NCI-H526 (cell line): ENCODE results near the gene SPATA6L.
A peak's percentile ranks its signal among the peaks of the same experiment; 100 is the strongest.
"Not testable (repeated sequence)": the region's sequence is repeated elsewhere in the genome, so short reads cannot be mapped to it uniquely, and the experiment has no call there.

Source experiments
- DNase-seq, 2 experiments: peaks; one replicate each; lab custom pipeline; 2025; lab: John Stamatoyannopoulos, UW

SPATA6L gene

DNA sequence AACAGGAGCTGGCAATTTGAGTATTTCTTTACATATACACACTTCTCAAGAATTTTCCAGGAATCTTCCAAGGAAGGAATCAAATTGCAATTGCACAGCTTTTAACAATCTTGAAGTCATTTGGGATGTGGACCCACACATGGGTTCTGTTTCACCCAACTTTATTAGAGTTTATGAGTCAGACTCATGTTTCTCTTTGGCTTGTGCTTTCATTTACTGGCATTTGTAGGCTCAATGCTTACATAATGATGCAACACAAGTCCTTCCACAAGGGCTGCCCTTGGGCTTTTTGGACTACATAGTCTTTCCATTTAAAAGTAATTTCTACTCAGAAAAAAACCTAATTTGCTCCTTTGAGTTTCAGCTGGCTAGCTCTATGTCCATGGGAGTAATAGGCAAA, 8.5 kb upstream of the SPATA6L start:
- no peak for DNase-seq

- DNase-seq, result no peak
These were observed 5.5 kb upstream of the SPATA6L start for GRCh38 chr9:4671737-4672136.

- DNase-seq, result no peak
These were observed 4.3 kb upstream of the SPATA6L start for GRCh38 chr9:4670591-4670990.

DNA sequence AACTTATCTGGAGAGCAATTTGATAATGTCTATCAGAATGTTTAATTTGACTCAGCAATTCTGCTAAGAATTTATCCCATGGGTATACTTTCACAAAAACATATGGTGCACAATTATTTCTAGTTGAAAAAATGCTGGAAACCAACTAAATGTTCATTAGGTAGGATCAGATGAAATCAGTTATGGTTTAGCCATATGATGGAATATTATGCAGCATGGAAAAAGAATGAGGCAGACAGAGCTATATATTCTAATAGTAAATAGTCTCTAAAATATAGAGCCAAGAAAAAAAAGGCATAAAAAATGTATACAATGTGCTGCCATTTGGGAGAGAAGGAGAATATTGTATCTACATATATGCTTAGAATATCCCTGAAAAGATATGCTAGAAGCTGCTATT, 3.6 kb upstream of the SPATA6L start:
- DNase-seq, result no peak

- no peak for DNase-seq
These were observed 2.3 kb upstream of the SPATA6L start for GRCh38 chr9:4668604-4669003.

DNA sequence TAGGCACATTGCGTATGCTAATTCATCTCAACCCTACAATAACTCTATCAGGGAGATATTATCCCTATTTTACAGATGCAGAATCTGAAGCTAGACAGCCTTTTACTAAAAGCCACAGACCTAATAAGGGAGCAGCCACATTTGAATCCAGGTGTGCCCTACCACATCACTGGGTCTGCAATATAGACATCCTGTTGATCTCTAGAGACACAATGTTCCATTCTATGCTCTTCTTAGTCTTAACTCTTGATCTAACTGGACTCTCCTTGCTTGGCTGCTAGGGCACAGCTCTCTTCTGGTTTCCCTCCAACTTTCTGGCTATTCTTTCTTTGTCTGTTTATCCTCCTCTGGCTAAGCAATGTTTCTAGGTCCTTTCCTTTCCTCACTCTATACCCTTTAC, 1.4 kb upstream of the SPATA6L start:
- DNase-seq, result peak in 1 of 2 experiments; percentile 6

GRCh38 chr9:4665357-4665756, 923 bp downstream of the SPATA6L start:
- peak in 1 of 2 experiments; percentile 20 for DNase-seq

DNA sequence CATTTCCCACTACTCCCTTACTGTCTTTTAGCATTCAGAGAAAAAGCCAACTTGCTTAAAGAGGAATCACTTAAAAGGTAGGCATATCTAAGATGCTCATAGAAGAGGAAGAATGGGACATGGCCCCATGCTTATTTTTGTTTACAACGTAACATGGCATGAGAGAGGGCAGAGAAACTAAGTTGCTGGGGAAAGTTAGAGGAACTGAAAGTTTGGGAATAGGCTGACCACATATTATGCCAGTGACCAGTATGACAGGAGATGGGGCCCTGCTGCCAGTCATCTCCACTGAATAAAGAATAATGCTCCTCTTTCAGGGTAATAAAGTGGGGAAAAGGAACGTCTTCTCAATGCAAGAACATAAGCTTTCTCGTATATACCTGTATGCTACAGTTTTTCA, 2.3 kb downstream of the SPATA6L start:
- DNase-seq, result no peak

DNA sequence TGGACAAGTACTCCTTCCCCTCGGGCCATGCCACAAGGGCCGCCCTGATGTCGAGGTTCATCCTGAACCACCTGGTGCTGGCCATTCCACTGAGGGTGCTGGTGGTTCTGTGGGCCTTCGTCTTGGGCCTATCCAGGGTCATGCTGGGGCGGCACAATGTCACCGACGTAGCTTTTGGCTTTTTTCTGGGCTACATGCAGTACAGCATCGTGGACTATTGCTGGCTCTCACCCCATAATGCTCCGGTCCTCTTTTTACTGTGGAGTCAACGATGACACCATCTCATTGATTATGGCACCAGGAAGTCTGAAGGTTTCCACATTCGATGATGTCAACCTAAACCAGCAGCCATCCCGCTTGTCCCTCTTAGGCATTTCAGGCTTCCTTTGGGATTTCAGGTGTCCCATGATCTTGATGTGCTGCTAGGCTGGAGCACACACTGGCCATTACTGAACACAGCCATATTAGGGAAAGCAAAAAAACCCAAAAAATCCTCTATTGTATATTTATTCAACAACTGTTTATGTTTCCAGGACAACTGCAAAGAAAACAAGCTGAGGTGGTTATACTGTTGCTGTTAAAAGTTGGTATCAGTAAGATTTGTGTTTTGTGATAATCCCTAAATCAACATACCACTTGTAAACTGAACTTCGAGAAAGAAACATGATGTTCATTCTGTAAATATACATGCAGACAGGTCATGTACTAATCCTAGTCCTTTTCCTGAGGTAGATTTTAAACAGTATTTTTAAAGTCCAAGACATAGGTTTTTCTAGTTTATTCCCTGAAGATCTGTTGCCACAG, 3.1 kb downstream of the SPATA6L start:
- peak; percentile 30 to 55 for DNase-seq

GRCh38 chr9:4662108-4662988, 3.9 kb downstream of the SPATA6L start, which contains the start of gene PLPP6:
PLPP6 (plus strand) TSS chr9:4662294; CDS start chr9:4662376, 82 bp downstream.
- peak; percentile 91 to 97 for DNase-seq

- no peak for DNase-seq
These were observed 4.7 kb downstream of the SPATA6L start for GRCh38 chr9:4661611-4662010.

DNA sequence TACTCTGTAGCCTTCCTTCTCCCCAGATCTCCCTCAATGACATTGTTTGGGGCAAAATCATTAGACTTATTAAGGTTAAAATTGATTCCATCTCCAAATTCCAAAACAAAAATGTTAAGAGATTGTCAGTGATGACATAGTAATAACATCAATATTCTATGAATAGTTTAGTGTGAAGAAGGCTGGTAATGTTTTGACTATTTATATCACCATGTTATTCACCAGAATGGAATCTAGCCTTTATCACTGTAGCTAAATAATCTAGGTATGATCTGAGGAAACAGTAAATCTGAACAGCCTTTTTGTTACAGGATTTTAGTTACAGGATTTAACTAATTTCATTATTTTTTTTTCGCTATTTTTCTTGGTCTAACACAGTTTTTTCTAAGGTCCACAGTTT, 5.1 kb downstream of the SPATA6L start:
- no peak for DNase-seq

DNA sequence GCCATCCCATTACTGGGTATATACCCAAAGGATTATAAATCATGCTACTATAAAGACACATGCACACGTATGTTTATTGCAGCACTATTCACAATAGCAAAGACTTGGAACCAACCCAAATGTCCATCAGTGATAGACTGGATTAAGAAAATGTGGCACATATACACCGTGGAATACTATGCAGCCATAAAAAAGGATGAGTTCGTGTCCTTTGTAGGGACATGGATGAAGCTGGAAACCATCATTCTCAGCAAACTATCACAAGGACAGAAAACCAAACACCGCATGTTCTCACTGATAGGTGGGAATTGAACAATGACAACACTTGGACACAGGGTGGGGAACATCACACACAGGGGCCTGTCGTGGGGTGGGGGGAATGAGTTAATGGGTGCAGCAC, 5.6 kb downstream of the SPATA6L start:
- not testable (repeated sequence) for DNase-seq

DNA sequence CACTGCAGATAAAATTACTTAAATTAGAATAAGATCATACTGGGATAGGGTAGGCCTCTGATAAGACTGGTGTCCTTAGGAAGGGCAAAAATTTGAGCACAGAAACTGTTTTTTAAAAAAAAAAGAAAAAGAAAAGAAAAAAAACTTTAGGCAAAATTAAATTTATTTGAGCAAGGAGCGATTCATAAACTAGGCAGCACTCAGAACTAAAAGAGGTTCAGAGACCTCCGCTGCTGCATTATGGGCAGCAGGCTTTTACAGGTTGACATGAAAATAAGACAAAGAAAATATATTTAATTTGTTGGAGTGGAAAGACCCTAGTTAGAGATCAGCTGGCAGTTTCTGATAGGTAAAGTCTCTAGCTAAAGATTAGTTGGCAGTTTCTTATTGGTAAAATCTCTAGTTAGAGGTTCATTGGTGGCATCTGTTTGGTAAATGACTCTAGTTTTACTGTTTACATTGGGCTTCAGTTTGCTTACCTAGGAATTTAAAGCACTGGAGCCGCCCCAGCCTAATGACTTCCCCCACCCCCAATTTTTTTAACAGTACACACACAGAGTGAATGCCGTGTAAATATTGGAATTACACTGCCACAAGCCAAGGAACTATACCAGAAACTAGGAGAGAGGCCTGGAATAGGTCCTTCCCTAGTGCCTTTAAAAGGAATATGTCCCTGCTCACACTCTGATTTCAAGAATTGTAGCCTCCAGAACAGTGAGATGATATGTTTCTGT, 8.7 kb downstream of the SPATA6L start:
- DNase-seq, result no peak

GRCh38 chr9:4656621-4657020, 9.7 kb downstream of the SPATA6L start:
- no peak for DNase-seq

- DNase-seq, result not testable (repeated sequence)
These were observed 10.1 kb downstream of the SPATA6L start for GRCh38 chr9:4656196-4656595.

GRCh38 chr9:4654538-4654937, 11.7 kb downstream of the SPATA6L start:
- no peak for DNase-seq

DNA sequence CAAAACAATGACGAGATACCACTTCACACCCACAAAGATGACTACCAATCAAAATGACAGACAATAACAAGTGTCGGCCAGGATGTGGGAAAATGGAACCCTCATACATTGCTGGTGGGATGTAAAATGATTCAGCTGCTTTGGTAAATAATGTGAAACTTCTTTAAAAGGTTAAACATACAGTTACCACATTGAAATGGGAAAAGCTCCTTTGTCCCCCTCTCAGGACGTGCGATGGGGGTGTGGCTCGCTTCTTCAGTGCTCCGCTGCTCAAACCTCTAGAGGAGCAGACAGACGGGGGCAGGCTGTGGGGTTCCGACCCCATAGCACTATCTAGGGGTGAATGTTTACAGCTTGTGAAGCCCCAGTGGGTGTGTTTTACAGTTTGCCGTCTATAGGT, 12.2 kb downstream of the SPATA6L start:
- DNase-seq, result no peak

GRCh38 chr9:4642351-4642750, 23.9 kb downstream of the SPATA6L start:
- no peak for DNase-seq

DNA sequence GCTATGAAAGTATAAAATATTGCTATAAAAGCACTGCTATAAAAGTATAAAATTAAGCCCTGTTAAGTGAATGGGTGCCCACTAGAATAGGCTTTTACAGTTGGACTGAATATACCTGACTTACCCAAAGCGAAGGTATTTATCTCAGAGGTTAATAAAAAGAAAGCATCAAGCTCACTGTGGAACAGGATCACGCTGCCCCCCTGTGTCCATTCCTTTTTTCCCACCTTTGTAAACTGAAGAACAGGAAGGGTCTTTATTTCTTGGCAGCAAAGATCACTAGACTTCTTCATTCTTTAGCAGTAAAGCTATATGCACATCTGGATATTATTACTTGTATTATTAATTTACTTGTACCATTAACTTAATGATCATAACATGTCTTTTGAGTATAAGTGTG, 26.3 kb downstream of the SPATA6L start:
- peak; percentile 31 to 70 for DNase-seq

DNA sequence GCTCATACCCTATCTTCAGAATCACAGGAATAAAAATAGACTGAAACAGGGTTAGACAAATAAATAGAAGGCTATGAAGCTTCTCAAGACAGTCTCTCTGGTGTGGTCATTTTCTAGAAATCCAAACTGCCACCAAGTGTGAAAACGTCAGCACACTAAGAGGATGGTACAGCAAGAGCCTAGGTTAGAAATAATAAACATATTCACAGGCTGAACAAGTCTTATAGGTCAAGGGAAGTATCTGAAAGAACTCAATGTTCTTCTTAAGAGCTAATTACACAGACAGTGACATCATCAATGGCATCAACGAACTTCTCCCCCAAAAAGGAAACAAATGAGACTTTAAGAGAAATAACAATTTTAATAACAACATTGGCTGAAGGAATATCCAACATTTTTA, 26.9 kb downstream of the SPATA6L start:
- DNase-seq, result no peak

GRCh38 chr9:4638968-4639367, 27.3 kb downstream of the SPATA6L start:
- no peak for DNase-seq
